ENCODE data around the gene PNKD.

PNKD gene

GRCh38 chr2:218245214-218245613 lies 25.1 kb upstream of the PNKD start:
- Histone ChIP-seq H3K9me3 (ENCODE audit: insufficient read depth, low read length) (no peaks in the 10 kb centered on the region), H3K4me1 (ENCODE audit: low read length) (no peaks in the 10 kb centered on the region), H4K20me1 (ENCODE audit: insufficient read depth, low read length) (peaks cover 32% of the 10 kb centered on the region), H3K27me3 (ENCODE audit: low read depth, low read length) (no peaks in the 10 kb centered on the region), H3K4me3 (ENCODE audit: low read length) (no peak overlapping the region), H3K36me3 (replicated peaks; ENCODE audit: low read depth, low read length) (peaks cover 80% of the 10 kb centered on the region), H3K9ac (ENCODE audit: low read length) (no peak overlapping the region), H3K4me2 (ENCODE audit: low read length) (no peak overlapping the region), H2AFZ (ENCODE audit: low read depth, low read length) (no peak overlapping the region), H3K27ac (ENCODE audit: low read length) (no peak overlapping the region), H3K79me2 (ENCODE audit: low read length) (peaks cover 44% of the 10 kb centered on the region)
- TF ChIP-seq CTCF (IDR thresholded peaks at IDR 0.05; ENCODE audit: low read depth, low read length) (no peak), EZH2phosphoT487 (IDR thresholded peaks at IDR 0.05; ENCODE audit: low read depth) (no peak)

- no peaks in the 10 kb centered on the region for H3K27me3 ChIP-seq (ENCODE audit: low read depth, low read length)
Measured at GRCh38 chr2:218249691-218250090, 20.6 kb upstream of the PNKD start.

GRCh38 chr2:218252509-218253231 lies 17.6 kb upstream of the PNKD start:
- Histone ChIP-seq H2AFZ (ENCODE audit: low read depth, low read length) (no peak overlapping the region), H3K27ac (ENCODE audit: low read length) (peak overlapping the region; percentile 32; the same call in 1 of the 2 replicates), H3K27me3 (ENCODE audit: low read depth, low read length) (no peaks in the 10 kb centered on the region), H3K4me1 (ENCODE audit: low read length) (peaks cover 29% of the 10 kb centered on the region), H3K79me2 (ENCODE audit: low read length) (peaks cover 11% of the 10 kb centered on the region; the same call in 1 of the 2 replicates), H3K4me3 (ENCODE audit: low read length) (no peak overlapping the region), H3K9ac (ENCODE audit: low read length) (no peak overlapping the region), H3K9me3 (ENCODE audit: insufficient read depth, low read length) (no peaks in the 10 kb centered on the region), H3K4me2 (ENCODE audit: low read length) (no peak overlapping the region), H3K36me3 (replicated peaks; ENCODE audit: low read depth, low read length) (peaks cover 58% of the 10 kb centered on the region), H4K20me1 (ENCODE audit: insufficient read depth, low read length) (peaks cover 21% of the 10 kb centered on the region)
- TF ChIP-seq CTCF (IDR thresholded peaks at IDR 0.05; ENCODE audit: low read depth, low read length) (no peak), EZH2phosphoT487 (IDR thresholded peaks at IDR 0.05; ENCODE audit: low read depth) (no peak)

More at GRCh38 chr2:218249691-218250090, 20.6 kb upstream of the PNKD start:
- H4K20me1 ChIP-seq (ENCODE audit: insufficient read depth, low read length) = peaks cover 14% of the 10 kb centered on the region
- no peak overlapping the region for H3K4me3 ChIP-seq (ENCODE audit: low read length)
- no peak overlapping the region for H3K9ac ChIP-seq (ENCODE audit: low read length)
- no peaks in the 10 kb centered on the region for H3K9me3 ChIP-seq (ENCODE audit: insufficient read depth, low read length)
- peaks cover 2% of the 10 kb centered on the region for H3K4me1 ChIP-seq (ENCODE audit: low read length)
- H3K4me2 ChIP-seq (ENCODE audit: low read length) = no peak overlapping the region
- no peak overlapping the region for H3K27ac ChIP-seq (ENCODE audit: low read length)
- H3K79me2 ChIP-seq (ENCODE audit: low read length) = peaks cover 18% of the 10 kb centered on the region; the same call in 1 of the 2 replicates
- peaks cover 63% of the 10 kb centered on the region for H3K36me3 ChIP-seq (replicated peaks; ENCODE audit: low read depth, low read length)
- TF ChIP-seq EZH2phosphoT487 (IDR thresholded peaks at IDR 0.05; ENCODE audit: low read depth) (no peak), CTCF (IDR thresholded peaks at IDR 0.05; ENCODE audit: low read depth, low read length) (no peak)
- H2AFZ ChIP-seq (ENCODE audit: low read depth, low read length) = no peak overlapping the region

GRCh38 chr2:218253232-218253625 lies 17.1 kb upstream of the PNKD start:
- peaks cover 11% of the 10 kb centered on the region; the same call in 1 of the 2 replicates for H3K79me2 ChIP-seq (ENCODE audit: low read length)
- no peak overlapping the region for H3K9ac ChIP-seq (ENCODE audit: low read length)
- H3K4me1 ChIP-seq (ENCODE audit: low read length) = peaks cover 34% of the 10 kb centered on the region
- H3K9me3 ChIP-seq (ENCODE audit: insufficient read depth, low read length) = no peaks in the 10 kb centered on the region
- H2AFZ ChIP-seq (ENCODE audit: low read depth, low read length) = no peak overlapping the region
- TF ChIP-seq EZH2phosphoT487 (IDR thresholded peaks at IDR 0.05; ENCODE audit: low read depth) = no peak
- no peak for TF ChIP-seq CTCF (IDR thresholded peaks at IDR 0.05; ENCODE audit: low read depth, low read length)
- peaks cover 53% of the 10 kb centered on the region for H3K36me3 ChIP-seq (replicated peaks; ENCODE audit: low read depth, low read length)
- peaks cover 21% of the 10 kb centered on the region for H4K20me1 ChIP-seq (ENCODE audit: insufficient read depth, low read length)
- no peaks in the 10 kb centered on the region for H3K27me3 ChIP-seq (ENCODE audit: low read depth, low read length)
- no peak overlapping the region; the same call in 1 of the 2 replicates for H3K27ac ChIP-seq (ENCODE audit: low read length)
- no peak overlapping the region for H3K4me2 ChIP-seq (ENCODE audit: low read length)
- no peak overlapping the region for H3K4me3 ChIP-seq (ENCODE audit: low read length)
